ENCODE measurements around the gene SLA2. TPM values are rescaled to one million over a fixed set of nuclear protein-coding genes. Genes with fewer than 3 reads are reported as not detected.

SLA2 gene
- total RNA-seq, result not detected in 2 replicates

GRCh38 chr20:36645998-36646397 lies at the start of gene SLA2:
SLA2 (minus strand) TSS chr20:36646196; CDS start chr20:36641335, 4,861 bp downstream.

GRCh38 chr20:36605399-36606157 lies 40.4 kb downstream of the SLA2 start, which contains the start of gene RAB5IF:
RAB5IF (plus strand) TSS chr20:36605779; CDS start chr20:36605952, 173 bp downstream.

GRCh38 chr20:36573103-36573797 lies 72.7 kb downstream of the SLA2 start, which contains the start of gene TGIF2:
TGIF2 (plus strand) TSS chr20:36573597; CDS start chr20:36578775, 5,178 bp downstream.

Other genes with a start within 250 kb of the SLA2 start
- 4.8 and 5.4 TPM in 2 replicates for gene MYL9, start 104.7 kb downstream of the SLA2 start, total RNA-seq
- gene TGIF2, start 72.6 kb downstream of the SLA2 start, total RNA-seq, result 11.0 and 14.7 TPM in 2 replicates
- 150 and 156 TPM in 2 replicates for gene RAB5IF, start 40.4 kb downstream of the SLA2 start, total RNA-seq
- gene NDRG3, start 99.9 kb upstream of the SLA2 start, total RNA-seq, result 12.4 and 18.4 TPM in 2 replicates
- 8.7 and 15.0 TPM in 2 replicates for gene DSN1, start 127.6 kb upstream of the SLA2 start, total RNA-seq
- not detected in 2 replicates for gene TLDC2, start 229.9 kb upstream of the SLA2 start, total RNA-seq

Data from airway epithelial cell (primary cell).